ENCODE measurements around the gene MYO1D.

DNA sequence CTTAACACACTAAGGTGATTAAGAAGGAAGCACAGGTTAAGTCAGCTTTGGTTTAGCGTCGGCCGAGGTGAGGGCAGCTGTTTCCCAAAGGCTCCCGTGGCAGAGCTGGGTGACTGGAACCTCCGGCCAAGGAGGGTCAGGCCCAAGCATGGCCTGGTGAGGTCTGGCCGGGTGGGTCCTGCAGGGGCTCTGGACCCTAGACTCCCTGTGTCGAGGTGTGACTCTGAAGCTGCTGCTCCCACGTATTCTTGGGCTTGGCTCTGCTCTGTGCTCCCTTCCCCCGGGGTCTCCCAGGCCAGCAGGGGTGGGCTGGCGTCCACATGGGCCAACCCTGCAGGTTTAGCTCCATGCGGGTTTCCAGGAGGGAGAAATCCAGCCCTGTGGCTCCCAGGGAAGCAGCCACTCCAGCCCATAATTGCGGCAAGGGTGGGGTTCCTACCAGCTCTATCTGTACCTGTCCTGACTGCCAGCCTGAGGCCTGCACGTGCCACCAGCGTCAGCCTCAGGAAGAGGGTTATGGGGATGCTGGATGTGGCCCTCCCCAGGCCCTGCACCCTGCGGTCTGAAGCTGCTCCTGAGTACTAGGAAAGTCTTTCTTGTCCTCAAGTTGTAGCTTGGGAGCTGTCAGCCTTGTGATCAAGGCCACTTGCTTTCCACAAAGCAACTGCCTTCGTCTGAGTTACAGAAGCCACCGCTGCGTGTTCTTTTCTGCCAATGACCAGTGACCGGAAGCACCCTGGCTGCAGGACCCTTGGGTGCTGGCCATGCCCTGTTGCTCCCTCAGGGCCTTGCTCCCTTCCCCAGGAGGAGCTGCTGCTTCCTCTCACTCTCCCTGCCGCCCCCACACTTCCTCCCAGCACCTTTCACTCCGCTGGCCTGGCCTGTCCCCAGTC is 385.3 kb downstream of the MYO1D start:
- TF ChIP-seq POLR2A (IDR thresholded peaks at IDR 0.05) (no peak), EP300 (IDR thresholded peaks at IDR 0.05) (no peak)
- TF ChIP-seq, protein P1, sequence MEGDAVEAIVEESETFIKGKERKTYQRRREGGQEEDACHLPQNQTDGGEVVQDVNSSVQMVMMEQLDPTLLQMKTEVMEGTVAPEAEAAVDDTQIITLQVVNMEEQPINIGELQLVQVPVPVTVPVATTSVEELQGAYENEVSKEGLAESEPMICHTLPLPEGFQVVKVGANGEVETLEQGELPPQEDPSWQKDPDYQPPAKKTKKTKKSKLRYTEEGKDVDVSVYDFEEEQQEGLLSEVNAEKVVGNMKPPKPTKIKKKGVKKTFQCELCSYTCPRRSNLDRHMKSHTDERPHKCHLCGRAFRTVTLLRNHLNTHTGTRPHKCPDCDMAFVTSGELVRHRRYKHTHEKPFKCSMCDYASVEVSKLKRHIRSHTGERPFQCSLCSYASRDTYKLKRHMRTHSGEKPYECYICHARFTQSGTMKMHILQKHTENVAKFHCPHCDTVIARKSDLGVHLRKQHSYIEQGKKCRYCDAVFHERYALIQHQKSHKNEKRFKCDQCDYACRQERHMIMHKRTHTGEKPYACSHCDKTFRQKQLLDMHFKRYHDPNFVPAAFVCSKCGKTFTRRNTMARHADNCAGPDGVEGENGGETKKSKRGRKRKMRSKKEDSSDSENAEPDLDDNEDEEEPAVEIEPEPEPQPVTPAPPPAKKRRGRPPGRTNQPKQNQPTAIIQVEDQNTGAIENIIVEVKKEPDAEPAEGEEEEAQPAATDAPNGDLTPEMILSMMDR (IDR thresholded peaks at IDR 0.05): no peak
